GM12878 (cell line): ENCODE measurements around the gene PGAM2. TPM values are rescaled to one million over a fixed set of nuclear protein-coding genes. Genes with fewer than 3 reads are reported as not detected.

ENCODE experiments used
- ASH2L ChIP-seq: fragments of 300-600, 200-600 bp; sonication (generic); IDR thresholded peaks from 2 replicates; pipeline ENCODE4 v1.6.1; 2017; ENCODE audit warnings: low read depth, mild to moderate bottlenecking, borderline replicate concordance
- BRCA1 ChIP-seq: IDR thresholded peaks from 2 replicates; pipeline ENCODE4 v1.6.1; 2011; ENCODE audit warnings: low read depth, low read length, improper control_type of control experiment
- CHD4 ChIP-seq: fragments of 200-600 bp; sonication (generic); IDR thresholded peaks from 2 replicates; pipeline ENCODE4 v1.6.1; 2016; ENCODE audit warnings: mild to moderate bottlenecking
- DPF2 ChIP-seq: fragments of 450-650 bp; IDR thresholded peaks from 2 replicates; pipeline ENCODE4 v1.6.1; 2017; ENCODE audit warnings: mild to moderate bottlenecking
- EP300 ChIP-seq, 2 experiments: fragments of 150-350 bp in 1 of 2; IDR thresholded peaks; 2 replicates each; pipeline ENCODE4 v1.6.1; 2011 to 2012; ENCODE audit warnings: low read depth in 2 of 2, low read length in 2 of 2, borderline replicate concordance in 1 of 2, improper control_type of control experiment in 1 of 2, inconsistent platforms in 1 of 2; ENCODE audit not compliant: control insufficient read depth in 1 of 2
- HDAC2 ChIP-seq: fragments of 200-600 bp; sonication (generic); IDR thresholded peaks from 2 replicates; pipeline ENCODE4 v1.6.1; 2017
- KAT2A ChIP-seq: conservative IDR thresholded peaks from 2 replicates; pipeline ENCODE4 v1.6.1; 2011; ENCODE audit warnings: low read depth, low read length; ENCODE audit not compliant: control insufficient read depth
- MAX ChIP-seq: IDR thresholded peaks from 2 replicates; pipeline ENCODE4 v1.6.1; 2012; ENCODE audit warnings: low read depth, low read length, improper control_type of control experiment
- MEF2B ChIP-seq: fragments of 450-650 bp; IDR thresholded peaks from 2 replicates; pipeline ENCODE4 v1.6.1; 2018; ENCODE audit warnings: mild to moderate bottlenecking, moderate library complexity; ENCODE audit not compliant: partially characterized antibody, poor library complexity, severe bottlenecking
- MTA3 ChIP-seq: IDR thresholded peaks from 2 replicates; pipeline ENCODE4 v1.6.1; 2012; ENCODE audit warnings: low read length, inconsistent platforms, borderline replicate concordance
- MXI1 ChIP-seq: fragments of 150-350 bp; IDR thresholded peaks from 2 replicates; pipeline ENCODE4 v1.6.1; 2011; ENCODE audit warnings: low read depth, mild to moderate bottlenecking, inconsistent platforms, low read length, improper control_type of control experiment
- NFYA ChIP-seq: IDR thresholded peaks from 2 replicates; pipeline ENCODE4 v1.6.1; 2011; ENCODE audit warnings: low read depth, mild to moderate bottlenecking, low read length, improper control_type of control experiment, borderline replicate concordance
- PRDM15 ChIP-seq: fragments of 450-650 bp; formaldehyde crosslinking; IDR thresholded peaks from 2 replicates; pipeline ENCODE4 v1.4.0; 2020; ENCODE audit warnings: mild to moderate bottlenecking, moderate library complexity
- RAD51 ChIP-seq: fragments of 450-650 bp; IDR thresholded peaks from 2 replicates; pipeline ENCODE4 v1.6.1; 2016; ENCODE audit warnings: moderate library complexity, mild to moderate bottlenecking, inconsistent platforms
- RUNX3 ChIP-seq: IDR thresholded peaks from 2 replicates; pipeline ENCODE4 v1.6.1; 2012; ENCODE audit warnings: low read length, inconsistent platforms
- SUPT20H ChIP-seq: IDR thresholded peaks from 2 replicates; pipeline ENCODE4 v1.6.1; 2011; ENCODE audit warnings: low read depth, mild to moderate bottlenecking, low read length, moderate library complexity, borderline replicate concordance; ENCODE audit not compliant: control insufficient read depth
- TBL1XR1 ChIP-seq: IDR thresholded peaks from 2 replicates; pipeline ENCODE4 v1.6.1; 2012; ENCODE audit warnings: low read depth, low read length, improper control_type of control experiment
- ZBED1 ChIP-seq: IDR thresholded peaks from 2 replicates; pipeline ENCODE4 v1.6.1; 2016; ENCODE audit warnings: borderline replicate concordance
- polyA plus RNA-seq, 11 experiments: library from polyadenylated mRNA; depleted of rRNA in 4 of 11; unstranded in 6 of 11; stranded (reverse) in 5 of 11; fragments of >200 nt; fragmentation: Nextera tagmentation in 4 of 11; fragmentation: Illumina TruSeq in 1 of 11; extraction: Ambion mirVana in 4 of 11; extraction: Trizol in 1 of 11; gene quantifications; 1 replicate in 1 of 11; 2 replicates in 10 of 11; pipeline versions ENCODE4 v1.2.1 to v1.2.3, GENCODE V29; 2011 to 2016; ENCODE audit warnings: inconsistent platforms in 2 of 11, missing spikeins in 2 of 11, low read depth in 1 of 11
- total RNA-seq, 4 experiments: library from RNA; depleted of rRNA in 3 of 4; stranded (reverse); fragments of >200 nt in 3 of 4; fragmentation: Illumina TruSeq in 1 of 4; extraction: Trizol in 1 of 4; gene quantifications; 2 replicates each; pipeline versions ENCODE4 v1.2.1 to v1.2.3, GENCODE V29; 2013 to 2021
- TF ChIP-seq, protein P1 (sequence below): fragments of 450-650 bp; IDR thresholded peaks from 2 replicates; pipeline ENCODE4 v1.6.1; 2017; ENCODE audit warnings: mild to moderate bottlenecking, moderate library complexity
- TF ChIP-seq, protein P2 (sequence below): IDR thresholded peaks from 2 replicates; pipeline ENCODE4 v1.6.1; 2011; ENCODE audit warnings: low read depth, low read length, improper control_type of control experiment, borderline replicate concordance

Gene PGAM2
- total and polyA plus RNA-seq, 10 of the 15 experiments (the other 5 are each of a cell fraction or from before 2014, with no cell fraction given), result not detected

DNA sequence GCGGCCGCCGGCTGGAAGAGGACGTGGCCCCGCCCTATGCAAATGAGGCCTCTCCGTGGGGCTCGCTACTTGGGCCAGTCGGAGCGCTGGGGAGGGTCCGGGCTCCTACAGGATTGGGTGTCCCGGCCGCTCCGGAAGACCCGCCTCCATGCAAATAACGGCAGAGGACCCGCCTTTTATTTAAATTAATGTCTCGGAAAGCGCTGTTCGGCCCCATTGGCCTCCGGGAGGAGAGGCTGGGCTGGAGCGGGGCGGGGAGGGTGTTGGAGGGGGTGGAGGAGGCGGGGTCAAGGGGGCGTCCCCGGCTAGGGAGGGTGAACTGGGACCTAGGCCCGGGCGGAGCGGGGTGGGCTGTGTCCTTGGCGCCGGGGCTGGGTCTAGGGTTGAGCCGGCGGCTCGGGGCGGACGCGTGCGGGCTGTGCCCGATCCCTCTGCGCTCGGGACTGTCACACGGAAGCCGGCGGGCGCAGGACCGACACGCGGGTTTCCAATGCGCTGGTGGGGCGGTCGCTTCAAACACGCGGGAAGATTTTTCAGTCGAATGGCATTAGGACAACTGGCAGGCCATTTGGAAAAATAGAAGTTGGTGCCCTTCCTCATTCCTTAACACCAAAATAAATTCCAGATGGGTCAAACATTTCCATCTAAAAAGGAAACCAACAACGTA lies 17.3 kb upstream of the PGAM2 start (continued):
- no peak for TF ChIP-seq MEF2B
- TF ChIP-seq HDAC2, result no peak
- no peak for TF ChIP-seq MTA3
- TF ChIP-seq RAD51, result no peak
- TF ChIP-seq RUNX3, result no peak
- no peak for TF ChIP-seq TBL1XR1
- TF ChIP-seq NFYA, result no peak; the same call in 1 of the 2 replicates
- TF ChIP-seq CHD4, result no peak
- peak; percentile 15 for TF ChIP-seq DPF2
- TF ChIP-seq, protein P1, sequence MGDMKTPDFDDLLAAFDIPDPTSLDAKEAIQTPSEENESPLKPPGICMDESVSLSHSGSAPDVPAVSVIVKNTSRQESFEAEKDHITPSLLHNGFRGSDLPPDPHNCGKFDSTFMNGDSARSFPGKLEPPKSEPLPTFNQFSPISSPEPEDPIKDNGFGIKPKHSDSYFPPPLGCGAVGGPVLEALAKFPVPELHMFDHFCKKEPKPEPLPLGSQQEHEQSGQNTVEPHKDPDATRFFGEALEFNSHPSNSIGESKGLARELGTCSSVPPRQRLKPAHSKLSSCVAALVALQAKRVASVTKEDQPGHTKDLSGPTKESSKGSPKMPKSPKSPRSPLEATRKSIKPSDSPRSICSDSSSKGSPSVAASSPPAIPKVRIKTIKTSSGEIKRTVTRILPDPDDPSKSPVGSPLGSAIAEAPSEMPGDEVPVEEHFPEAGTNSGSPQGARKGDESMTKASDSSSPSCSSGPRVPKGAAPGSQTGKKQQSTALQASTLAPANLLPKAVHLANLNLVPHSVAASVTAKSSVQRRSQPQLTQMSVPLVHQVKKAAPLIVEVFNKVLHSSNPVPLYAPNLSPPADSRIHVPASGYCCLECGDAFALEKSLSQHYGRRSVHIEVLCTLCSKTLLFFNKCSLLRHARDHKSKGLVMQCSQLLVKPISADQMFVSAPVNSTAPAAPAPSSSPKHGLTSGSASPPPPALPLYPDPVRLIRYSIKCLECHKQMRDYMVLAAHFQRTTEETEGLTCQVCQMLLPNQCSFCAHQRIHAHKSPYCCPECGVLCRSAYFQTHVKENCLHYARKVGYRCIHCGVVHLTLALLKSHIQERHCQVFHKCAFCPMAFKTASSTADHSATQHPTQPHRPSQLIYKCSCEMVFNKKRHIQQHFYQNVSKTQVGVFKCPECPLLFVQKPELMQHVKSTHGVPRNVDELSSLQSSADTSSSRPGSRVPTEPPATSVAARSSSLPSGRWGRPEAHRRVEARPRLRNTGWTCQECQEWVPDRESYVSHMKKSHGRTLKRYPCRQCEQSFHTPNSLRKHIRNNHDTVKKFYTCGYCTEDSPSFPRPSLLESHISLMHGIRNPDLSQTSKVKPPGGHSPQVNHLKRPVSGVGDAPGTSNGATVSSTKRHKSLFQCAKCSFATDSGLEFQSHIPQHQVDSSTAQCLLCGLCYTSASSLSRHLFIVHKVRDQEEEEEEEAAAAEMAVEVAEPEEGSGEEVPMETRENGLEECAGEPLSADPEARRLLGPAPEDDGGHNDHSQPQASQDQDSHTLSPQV, result no peak
- no peak for TF ChIP-seq ZBED1
- TF ChIP-seq EP300 (IDR thresholded peaks at IDR 0.05; ENCODE audit: borderline replicate concordance in 1 of 2, control insufficient read depth in 1 of 2, low read depth in 2 of 2, low read length in 2 of 2), result no peak
- TF ChIP-seq ASH2L, result no peak
- TF ChIP-seq, protein P2, sequence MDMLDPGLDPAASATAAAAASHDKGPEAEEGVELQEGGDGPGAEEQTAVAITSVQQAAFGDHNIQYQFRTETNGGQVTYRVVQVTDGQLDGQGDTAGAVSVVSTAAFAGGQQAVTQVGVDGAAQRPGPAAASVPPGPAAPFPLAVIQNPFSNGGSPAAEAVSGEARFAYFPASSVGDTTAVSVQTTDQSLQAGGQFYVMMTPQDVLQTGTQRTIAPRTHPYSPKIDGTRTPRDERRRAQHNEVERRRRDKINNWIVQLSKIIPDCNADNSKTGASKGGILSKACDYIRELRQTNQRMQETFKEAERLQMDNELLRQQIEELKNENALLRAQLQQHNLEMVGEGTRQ, result no peak
- no peak for TF ChIP-seq MXI1
- TF ChIP-seq BRCA1, result no peak
- TF ChIP-seq KAT2A, result no peak
- TF ChIP-seq MAX, result no peak; the same call in 1 of the 2 replicates
- no peak for TF ChIP-seq PRDM15
- no peak for TF ChIP-seq SUPT20H
